Thyroid gland (tissue), 4 donors: ENCODE measurements around the gene LAMC1. TPM values are rescaled to one million over a fixed set of nuclear protein-coding genes. Genes with fewer than 3 reads are reported as not detected.
A peak's percentile ranks its signal among the peaks of the same experiment; 100 is the strongest.

Experiments
- DNase-seq, 2 donors: peaks; one replicate each; pipeline ENCODE4 v3.0.0-alpha.2; 2019
- H3K27ac ChIP-seq, 3 donors: fragments of 200-600 bp; sonication (generic); 1 replicate in 2 of 3; 2 replicates in 1 of 3; pipeline ENCODE4 v1.5.1; 2016 to 2019; ENCODE audit warnings: mild to moderate bottlenecking in 1 of 3, moderate library complexity in 1 of 3
- H3K27me3 ChIP-seq: fragments of 200-600 bp; sonication (generic); one replicate; pipeline ENCODE4 v1.5.1; 2019
- H3K36me3 ChIP-seq, 2 donors: fragments of 200-600 bp; sonication (generic); one replicate each; pipeline ENCODE4 v1.5.1; 2016 to 2019
- H3K4me1 ChIP-seq, 2 donors: fragments of 200-600 bp; sonication (generic); one replicate each; pipeline ENCODE4 v1.5.1; 2017 to 2019
- H3K4me3 ChIP-seq, 3 donors: fragments of 200-600 bp; sonication (generic); replicated peaks in 1 of 3; 1 replicate in 2 of 3; 2 replicates in 1 of 3; pipeline ENCODE4 v1.5.1; 2016; ENCODE audit warnings: mild to moderate bottlenecking in 1 of 3
- H3K9me3 ChIP-seq: fragments of 200-600 bp; sonication (generic); one replicate; pipeline ENCODE4 v1.5.1; 2017
- CTCF ChIP-seq, 6 experiments: fragments of 200-600 bp in 3 of 6; fragments of 450-650 bp in 3 of 6; sonication (generic) in 3 of 6; IDR thresholded peaks; one replicate each; pipeline ENCODE4 v1.5.1; 2016 to 2019; ENCODE audit warnings: antibody characterized with exemption in 6 of 6, mild to moderate bottlenecking in 2 of 6, inconsistent platforms in 1 of 6, moderate library complexity in 1 of 6
- POLR2A ChIP-seq, 2 donors: fragments of 450-650 bp; IDR thresholded peaks; one replicate each; pipeline ENCODE4 v1.6.1; 2017; ENCODE audit warnings: antibody characterized with exemption in 2 of 2, mild to moderate bottlenecking in 2 of 2, moderate library complexity in 1 of 2
- WGBS, 2 donors: methylation state at CpG; one replicate each; pipeline ENCODE4 v1.1.5; 2017; 5-methylcytosine and 5-hydroxymethylcytosine counted together
- intact Hi-C: fragments of 100-400 bp; cut with DNase I; formaldehyde crosslinking; loops from one replicate; pipeline ENCODE4 v1.15.1; 2023
- total RNA-seq, 4 donors: library from RNA; depleted of rRNA; stranded (reverse); fragments of >200 nt; gene quantifications; one replicate each; pipeline ENCODE4 v1.2.3, GENCODE V29; 2016

Gene LAMC1
- total RNA-seq, 4 donors from 2014 or later, result 150 to 213 (median 174) TPM

DNA sequence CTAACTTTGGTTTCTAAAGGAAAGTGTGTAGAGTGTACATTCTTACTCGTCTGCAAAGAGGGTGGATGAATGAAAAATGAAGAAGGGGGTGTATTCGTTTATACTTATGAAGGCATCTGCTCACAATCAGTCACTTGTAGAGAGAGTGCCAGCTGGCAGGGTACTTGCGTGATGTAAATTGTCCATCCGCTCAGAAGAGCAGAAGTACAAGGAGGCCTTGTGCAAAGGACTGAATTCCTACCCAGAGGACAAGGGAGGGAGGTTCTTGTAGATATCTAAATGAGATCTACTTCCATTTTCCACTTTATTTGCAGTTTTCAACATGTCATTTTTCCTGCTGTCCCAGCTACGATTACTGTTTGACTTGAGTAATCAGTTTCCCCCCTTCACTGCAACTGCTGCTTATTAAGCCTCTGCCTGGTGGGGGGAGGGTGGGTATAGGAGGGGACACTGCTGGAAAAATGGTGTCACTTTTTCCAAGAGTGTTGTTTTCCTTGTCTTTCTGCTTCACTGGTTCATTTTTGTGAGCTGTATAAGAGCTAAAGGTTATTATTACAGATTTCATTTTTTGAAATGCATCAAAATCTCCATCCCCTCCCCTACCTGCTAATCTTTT is 67.3 kb downstream of the LAMC1 start:
- TF ChIP-seq POLR2A (IDR thresholded peaks at IDR 0.05) (no peak), CTCF (IDR thresholded peaks at IDR 0.05) (no peak)
- H3K4me3 ChIP-seq, result no peak overlapping the region
- H3K36me3 ChIP-seq, result no peaks in the 10 kb centered on the region
- peaks cover 29 to 35% of the 10 kb centered on the region in 2 donors for H3K4me1 ChIP-seq
- H3K27ac ChIP-seq, result no peak overlapping the region
- intact Hi-C loops, result no loop called here
- no peaks in the 10 kb centered on the region for H3K9me3 ChIP-seq
- peak; percentile 15 to 17 for DNase-seq
- WGBS, 2 donors, result 41 to 43% methylated on average over 5 of the region's 5 CpGs
- H3K27me3 ChIP-seq, result no peaks in the 10 kb centered on the region

- H3K4me1 ChIP-seq, result peaks cover 29 to 34% of the 10 kb centered on the region in 2 donors
- DNase-seq, result no peak
- intact Hi-C loops, result no loop called here
These were observed 68.0 kb downstream of the LAMC1 start for GRCh38 chr1:183091181-183091580.

GRCh38 chr1:183092350-183092749 is 69.1 kb downstream of the LAMC1 start:
- intact Hi-C loops, result no loop called here

More at GRCh38 chr1:183091181-183091580, 68.0 kb downstream of the LAMC1 start:
- Histone ChIP-seq H3K4me3 (no peak overlapping the region), H3K27me3 (no peaks in the 10 kb centered on the region), H3K36me3 (no peaks in the 10 kb centered on the region), H3K27ac (no peak overlapping the region), H3K9me3 (no peaks in the 10 kb centered on the region)
- 77 to 79% methylated on average over 2 of the region's 2 CpGs for WGBS, 2 donors
- no peak for TF ChIP-seq POLR2A (IDR thresholded peaks at IDR 0.05)
- TF ChIP-seq CTCF (IDR thresholded peaks at IDR 0.05), result no peak

GRCh38 chr1:183093066-183093668 is 69.9 kb downstream of the LAMC1 start:
- 94 to 96% methylated on average over 3 of the region's 3 CpGs for WGBS, 2 donors
- no peaks in the 10 kb centered on the region for H3K9me3 ChIP-seq
- no peak for DNase-seq
- TF ChIP-seq CTCF (IDR thresholded peaks at IDR 0.05) (no peak), POLR2A (IDR thresholded peaks at IDR 0.05) (no peak)
- H3K36me3 ChIP-seq, result no peaks in the 10 kb centered on the region
- no peak overlapping the region for H3K4me3 ChIP-seq
- H3K27ac ChIP-seq, result no peak overlapping the region
- H3K4me1 ChIP-seq, result peaks cover 48 to 54% of the 10 kb centered on the region in 2 donors
- H3K27me3 ChIP-seq, result no peaks in the 10 kb centered on the region
- intact Hi-C loops, result no loop called here

More at GRCh38 chr1:183092350-183092749, 69.1 kb downstream of the LAMC1 start:
- TF ChIP-seq CTCF (IDR thresholded peaks at IDR 0.05) (no peak), POLR2A (IDR thresholded peaks at IDR 0.05) (no peak)
- no peaks in the 10 kb centered on the region for H3K27me3 ChIP-seq
- 91 to 92% methylated on average over 2 of the region's 2 CpGs for WGBS, 2 donors
- H3K27ac ChIP-seq, result no peak overlapping the region
- no peak for DNase-seq
- no peak overlapping the region for H3K4me3 ChIP-seq
- H3K9me3 ChIP-seq, result no peaks in the 10 kb centered on the region
- H3K4me1 ChIP-seq, result peaks cover 39 to 46% of the 10 kb centered on the region in 2 donors
- no peaks in the 10 kb centered on the region for H3K36me3 ChIP-seq

DNA sequence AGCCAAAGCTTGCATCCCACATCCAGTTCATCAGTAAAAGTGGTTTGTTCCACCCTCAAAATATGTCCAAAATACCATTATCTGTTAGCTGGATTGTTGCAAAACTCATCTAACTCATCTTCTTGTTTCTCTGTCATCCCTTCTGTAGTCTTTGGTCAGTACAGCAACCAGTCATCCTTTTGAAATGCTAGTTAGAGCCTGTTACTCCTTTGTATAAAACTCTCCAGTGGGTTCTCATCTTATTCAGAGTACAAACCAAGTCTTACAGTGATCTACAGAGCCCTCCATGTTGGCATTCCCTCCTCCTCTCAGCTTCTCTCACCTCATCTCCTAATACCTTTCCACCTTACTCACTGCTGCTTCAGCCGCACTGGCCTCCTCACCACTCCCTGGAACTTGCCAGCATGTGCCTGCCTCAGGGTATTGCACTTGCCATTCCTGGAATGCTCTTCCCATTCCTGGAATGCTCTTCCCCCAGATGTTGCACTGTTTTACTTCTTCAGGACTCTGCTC is 70.6 kb downstream of the LAMC1 start:
- H3K9me3 ChIP-seq, result no peaks in the 10 kb centered on the region
- no peak overlapping the region for H3K4me3 ChIP-seq
- 93 to 94% methylated on average over 1 of the region's 1 CpG for WGBS, 2 donors
- H3K36me3 ChIP-seq, result no peaks in the 10 kb centered on the region
- DNase-seq, result no peak
- no peak overlapping the region for H3K27ac ChIP-seq
- H3K4me1 ChIP-seq, result peaks cover 50 to 54% of the 10 kb centered on the region in 2 donors
- TF ChIP-seq CTCF (IDR thresholded peaks at IDR 0.05), result no peak
- TF ChIP-seq POLR2A (IDR thresholded peaks at IDR 0.05), result no peak
- intact Hi-C loops, result no loop called here
- H3K27me3 ChIP-seq, result no peaks in the 10 kb centered on the region
